ENCODE measurements around the gene LTF. TPM values are rescaled to one million over a fixed set of nuclear protein-coding genes. Genes with fewer than 3 reads are reported as not detected.

Gene LTF
- total RNA-seq, 6 experiments from 2014 or later, result 0.19 to 3.6 (median 2.0) TPM

- no peak for ATAC-seq
- no peaks in the 10 kb centered on the region for H3K9me3 ChIP-seq
- H3K27me3 ChIP-seq, result no peaks in the 10 kb centered on the region
- intact Hi-C loops (cut with DNase I), result no loop called here
- DNase-seq, result no peak
- H3K4me3 ChIP-seq, result no peak overlapping the region
- no peak overlapping the region for H3K27ac ChIP-seq
- TF ChIP-seq POLR2A (IDR thresholded peaks at IDR 0.05), result no peak
- TF ChIP-seq, protein P1, sequence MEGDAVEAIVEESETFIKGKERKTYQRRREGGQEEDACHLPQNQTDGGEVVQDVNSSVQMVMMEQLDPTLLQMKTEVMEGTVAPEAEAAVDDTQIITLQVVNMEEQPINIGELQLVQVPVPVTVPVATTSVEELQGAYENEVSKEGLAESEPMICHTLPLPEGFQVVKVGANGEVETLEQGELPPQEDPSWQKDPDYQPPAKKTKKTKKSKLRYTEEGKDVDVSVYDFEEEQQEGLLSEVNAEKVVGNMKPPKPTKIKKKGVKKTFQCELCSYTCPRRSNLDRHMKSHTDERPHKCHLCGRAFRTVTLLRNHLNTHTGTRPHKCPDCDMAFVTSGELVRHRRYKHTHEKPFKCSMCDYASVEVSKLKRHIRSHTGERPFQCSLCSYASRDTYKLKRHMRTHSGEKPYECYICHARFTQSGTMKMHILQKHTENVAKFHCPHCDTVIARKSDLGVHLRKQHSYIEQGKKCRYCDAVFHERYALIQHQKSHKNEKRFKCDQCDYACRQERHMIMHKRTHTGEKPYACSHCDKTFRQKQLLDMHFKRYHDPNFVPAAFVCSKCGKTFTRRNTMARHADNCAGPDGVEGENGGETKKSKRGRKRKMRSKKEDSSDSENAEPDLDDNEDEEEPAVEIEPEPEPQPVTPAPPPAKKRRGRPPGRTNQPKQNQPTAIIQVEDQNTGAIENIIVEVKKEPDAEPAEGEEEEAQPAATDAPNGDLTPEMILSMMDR (IDR thresholded peaks at IDR 0.05), result no peak
- H3K36me3 ChIP-seq, result no peaks in the 10 kb centered on the region
- 94% methylated on average over 3 of the region's 6 CpGs for WGBS (ENCODE audit: insufficient coverage, low coverage, low lambda C conversion rate, missing lambda C conversion rate)
- peaks cover 0 to under 1% (median 0%) of the 10 kb centered on the region in 4 donors for H3K4me1 ChIP-seq
Observed at GRCh38 chr3:46422617-46423016, 42.1 kb downstream of the LTF start.

DNA sequence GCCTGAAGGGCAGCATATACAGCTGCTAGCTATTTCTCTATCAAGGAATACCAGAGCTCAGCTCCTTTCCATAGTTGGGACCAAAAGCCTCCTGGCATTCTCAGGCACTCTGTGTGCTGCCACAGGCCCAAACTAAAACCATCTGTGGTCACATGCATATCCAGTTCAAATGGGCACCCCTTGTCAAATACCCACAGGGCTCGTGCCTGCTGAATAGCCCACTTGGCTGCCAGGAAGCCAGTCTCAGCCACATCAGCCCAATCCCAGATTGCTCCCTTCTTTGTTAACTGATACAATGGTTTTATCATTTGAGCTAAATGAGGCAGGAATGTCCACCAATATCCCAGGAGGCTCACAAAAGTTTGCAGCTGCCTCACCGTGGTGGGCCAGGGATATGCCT is 43.8 kb downstream of the LTF start:
- WGBS (ENCODE audit: insufficient coverage, low coverage, low lambda C conversion rate, missing lambda C conversion rate), result 76% methylated on average over 2 of the region's 2 CpGs

DNA sequence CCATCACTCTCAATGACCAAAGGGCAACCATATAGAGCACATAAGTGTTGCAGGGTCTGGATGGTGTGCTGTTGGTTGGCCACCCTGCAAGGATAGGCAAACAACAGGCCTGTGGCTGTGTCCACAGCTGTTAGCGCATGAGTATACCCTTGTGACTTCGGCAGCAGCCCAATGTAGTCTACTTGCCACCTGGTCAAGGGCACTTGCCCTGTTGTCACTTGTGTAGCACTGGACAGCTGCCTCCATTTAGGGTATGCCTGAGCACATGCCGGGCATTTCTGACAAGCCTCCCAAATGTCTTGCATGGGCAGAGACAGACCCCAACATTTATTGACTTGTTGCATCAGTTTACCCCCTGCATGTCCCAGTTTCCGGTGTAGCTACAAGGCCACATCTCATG is 44.9 kb downstream of the LTF start:
- H3K36me3 ChIP-seq, result no peaks in the 10 kb centered on the region
- no peak overlapping the region for H3K4me3 ChIP-seq
- no peak overlapping the region for H3K27ac ChIP-seq
- no peaks in the 10 kb centered on the region for H3K9me3 ChIP-seq
- H3K4me1 ChIP-seq, result no peaks in the 10 kb centered on the region
- no peaks in the 10 kb centered on the region for H3K27me3 ChIP-seq
- ATAC-seq (no peak), DNase-seq (no peak)
- TF ChIP-seq, protein P1 (IDR thresholded peaks at IDR 0.05), result no peak
- no peak for TF ChIP-seq POLR2A (IDR thresholded peaks at IDR 0.05)
- no CpG with 5 or more reads among the region's 4 CpGs for WGBS (ENCODE audit: insufficient coverage, low coverage, low lambda C conversion rate, missing lambda C conversion rate)
- intact Hi-C loops (cut with DNase I), result no loop called here

More for the DNA sequence above, 43.8 kb downstream of the LTF start:
- DNase-seq, result no peak
- no peak for TF ChIP-seq POLR2A (IDR thresholded peaks at IDR 0.05)
- TF ChIP-seq, protein P1 (IDR thresholded peaks at IDR 0.05), result no peak
- no peaks in the 10 kb centered on the region for H3K36me3 ChIP-seq
- H3K27ac ChIP-seq, result no peak overlapping the region
- H3K27me3 ChIP-seq, result no peaks in the 10 kb centered on the region
- no peak overlapping the region for H3K4me3 ChIP-seq
- intact Hi-C loops (cut with DNase I), result no loop called here
- no peaks in the 10 kb centered on the region for H3K9me3 ChIP-seq
- no peak for ATAC-seq
- no peaks in the 10 kb centered on the region for H3K4me1 ChIP-seq

DNA sequence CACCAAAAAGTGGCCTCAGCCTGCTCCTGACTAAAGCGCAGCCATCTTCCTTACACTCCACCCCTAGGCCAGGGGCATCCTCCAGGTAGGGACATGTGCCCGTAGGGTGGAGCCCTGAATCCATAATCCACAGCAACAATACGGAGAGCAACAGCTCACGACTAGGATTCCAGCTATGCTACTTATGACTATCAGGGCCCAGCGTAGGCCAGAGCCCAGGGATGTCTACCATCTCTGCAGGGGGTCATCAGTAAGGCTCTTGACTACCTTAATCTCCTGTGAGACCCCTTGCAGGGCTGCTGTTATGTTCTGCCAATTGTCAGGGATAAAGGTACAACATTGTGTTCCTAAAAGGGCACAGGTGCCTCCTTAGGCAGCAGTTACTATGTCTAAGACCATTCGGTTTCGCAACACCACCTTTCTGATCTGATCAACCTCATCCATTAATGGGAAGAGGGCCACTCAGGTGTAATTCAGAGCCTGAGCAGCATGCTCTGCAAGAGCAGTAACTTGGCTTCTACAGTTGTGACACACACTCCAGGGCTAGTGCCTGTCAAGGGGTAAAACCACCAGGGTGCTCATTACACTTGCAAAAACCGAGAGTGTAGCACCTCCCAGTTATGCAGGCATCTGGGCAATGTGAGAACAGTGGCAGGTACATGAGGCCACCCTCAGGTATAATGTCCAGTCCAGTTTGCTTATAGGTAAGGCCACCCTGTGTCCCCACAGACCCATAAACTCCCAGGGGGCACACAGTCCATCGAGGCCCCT is 46.7 kb downstream of the LTF start:
- DNase-seq (no peak), ATAC-seq (no peak)
- Histone ChIP-seq H3K27ac (no peak overlapping the region), H3K9me3 (no peaks in the 10 kb centered on the region), H3K4me3 (no peak overlapping the region), H3K27me3 (no peaks in the 10 kb centered on the region), H3K36me3 (no peaks in the 10 kb centered on the region), H3K4me1 (no peaks in the 10 kb centered on the region)
- intact Hi-C loops (cut with DNase I), result no loop called here
- WGBS (ENCODE audit: insufficient coverage, low coverage, low lambda C conversion rate, missing lambda C conversion rate), result 93% methylated on average over 3 of the region's 9 CpGs
- no peak for TF ChIP-seq POLR2A (IDR thresholded peaks at IDR 0.05)
- TF ChIP-seq, protein P1 (IDR thresholded peaks at IDR 0.05), result no peak

All from right lobe of liver (tissue), 6 donors.